Endothelial cell of umbilical vein (primary cell): ENCODE data around the gene STRN.

Source experiments
- EZH2 ChIP-seq: IDR thresholded peaks from 2 replicates; pipeline ENCODE4 v1.6.1; 2012; ENCODE audit warnings: borderline replicate concordance, low read depth, mild to moderate bottlenecking, moderate library complexity, low read length, inconsistent platforms; ENCODE audit not compliant: severe bottlenecking
- GATA2 ChIP-seq: IDR thresholded peaks from 2 replicates; pipeline ENCODE4 v1.7.0; 2011; ENCODE audit warnings: low read depth, mild to moderate bottlenecking, moderate library complexity, mixed read lengths, low read length; ENCODE audit not compliant: insufficient read length, insufficient read depth
- JUN ChIP-seq: IDR thresholded peaks from 2 replicates; pipeline ENCODE4 v1.6.1; 2011; ENCODE audit warnings: borderline replicate concordance, low read depth; ENCODE audit not compliant: insufficient read length, insufficient read depth
- MYC ChIP-seq: IDR thresholded peaks from one replicate; pipeline ENCODE4 v1.6.1; 2011; ENCODE audit warnings: mild to moderate bottlenecking, low read depth, low read length
- POLR2A ChIP-seq: IDR thresholded peaks from 2 replicates; pipeline ENCODE4 v1.6.1; 2012; ENCODE audit warnings: low read depth, mild to moderate bottlenecking, control low read depth, low read length
- POLR2AphosphoS5 ChIP-seq: IDR thresholded peaks from 2 replicates; pipeline ENCODE4 v1.6.1; 2012; ENCODE audit warnings: low read depth, mild to moderate bottlenecking, control low read depth, low read length, moderate library complexity; ENCODE audit not compliant: insufficient read depth
- TF ChIP-seq, protein P1 (sequence below), 2 donors: IDR thresholded peaks; 1 replicate in 1 of 2; 2 replicates in 1 of 2; pipeline ENCODE4 v1.5.1; 2011; ENCODE audit warnings: low read length in 2 of 2, mild to moderate bottlenecking in 2 of 2, moderate library complexity in 2 of 2, control low read depth in 1 of 2, inconsistent platforms in 1 of 2, low read depth in 1 of 2; ENCODE audit not compliant: insufficient read depth in 1 of 2; ENCODE audit errors: extremely low read depth in 1 of 2
- TF ChIP-seq, protein P2 (sequence below): IDR thresholded peaks from 2 replicates; pipeline ENCODE4 v1.6.1; 2011; ENCODE audit not compliant: insufficient read depth, insufficient read length

DNA sequence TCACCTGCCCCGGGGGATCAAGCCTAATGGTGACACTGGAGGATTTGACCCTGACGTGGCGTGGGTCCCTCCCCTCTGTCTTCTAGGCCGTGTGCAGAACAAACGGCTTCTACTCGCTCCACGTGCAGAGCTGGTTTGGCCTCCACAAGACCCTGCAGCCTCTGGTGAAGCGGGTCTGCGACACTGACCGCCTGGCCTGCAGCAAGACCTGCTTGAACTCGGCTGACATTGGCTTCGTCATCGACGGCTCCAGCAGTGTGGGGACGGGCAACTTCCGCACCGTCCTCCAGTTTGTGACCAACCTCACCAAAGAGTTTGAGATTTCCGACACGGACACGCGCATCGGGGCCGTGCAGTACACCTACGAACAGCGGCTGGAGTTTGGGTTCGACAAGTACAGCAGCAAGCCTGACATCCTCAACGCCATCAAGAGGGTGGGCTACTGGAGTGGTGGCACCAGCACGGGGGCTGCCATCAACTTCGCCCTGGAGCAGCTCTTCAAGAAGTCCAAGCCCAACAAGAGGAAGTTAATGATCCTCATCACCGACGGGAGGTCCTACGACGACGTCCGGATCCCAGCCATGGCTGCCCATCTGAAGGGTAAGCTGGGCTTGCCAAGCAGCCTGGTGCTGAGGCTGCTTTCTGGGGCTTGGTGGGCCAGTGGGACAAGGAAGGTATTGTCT, 157.8 kb downstream of the STRN start:
- TF ChIP-seq, protein P1, sequence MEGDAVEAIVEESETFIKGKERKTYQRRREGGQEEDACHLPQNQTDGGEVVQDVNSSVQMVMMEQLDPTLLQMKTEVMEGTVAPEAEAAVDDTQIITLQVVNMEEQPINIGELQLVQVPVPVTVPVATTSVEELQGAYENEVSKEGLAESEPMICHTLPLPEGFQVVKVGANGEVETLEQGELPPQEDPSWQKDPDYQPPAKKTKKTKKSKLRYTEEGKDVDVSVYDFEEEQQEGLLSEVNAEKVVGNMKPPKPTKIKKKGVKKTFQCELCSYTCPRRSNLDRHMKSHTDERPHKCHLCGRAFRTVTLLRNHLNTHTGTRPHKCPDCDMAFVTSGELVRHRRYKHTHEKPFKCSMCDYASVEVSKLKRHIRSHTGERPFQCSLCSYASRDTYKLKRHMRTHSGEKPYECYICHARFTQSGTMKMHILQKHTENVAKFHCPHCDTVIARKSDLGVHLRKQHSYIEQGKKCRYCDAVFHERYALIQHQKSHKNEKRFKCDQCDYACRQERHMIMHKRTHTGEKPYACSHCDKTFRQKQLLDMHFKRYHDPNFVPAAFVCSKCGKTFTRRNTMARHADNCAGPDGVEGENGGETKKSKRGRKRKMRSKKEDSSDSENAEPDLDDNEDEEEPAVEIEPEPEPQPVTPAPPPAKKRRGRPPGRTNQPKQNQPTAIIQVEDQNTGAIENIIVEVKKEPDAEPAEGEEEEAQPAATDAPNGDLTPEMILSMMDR (IDR thresholded peaks at IDR 0.05; ENCODE audit: extremely low read depth in 1 of 2, insufficient read depth in 1 of 2, low read depth in 1 of 2, low read length in 2 of 2) = no peak
- no peak for TF ChIP-seq POLR2AphosphoS5
- no peak for TF ChIP-seq POLR2A
- TF ChIP-seq, protein P2, sequence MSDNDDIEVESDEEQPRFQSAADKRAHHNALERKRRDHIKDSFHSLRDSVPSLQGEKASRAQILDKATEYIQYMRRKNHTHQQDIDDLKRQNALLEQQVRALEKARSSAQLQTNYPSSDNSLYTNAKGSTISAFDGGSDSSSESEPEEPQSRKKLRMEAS = no peak
- TF ChIP-seq EZH2 = no peak
- TF ChIP-seq MYC = no peak
- TF ChIP-seq JUN = no peak
- no peak for TF ChIP-seq GATA2
